AG09319 (cell line): ENCODE results near the gene STX3.

Source experiments
- DNase-seq: peaks from one replicate; pipeline ENCODE4 v3.0.0-alpha.2; 2010; ENCODE audit warnings: low read depth; ENCODE audit errors: extremely low read depth
- CTCF ChIP-seq: IDR thresholded peaks from 2 replicates; pipeline ENCODE4 v1.5.1; 2011; ENCODE audit warnings: low read depth, mild to moderate bottlenecking, inconsistent platforms, low read length, moderate library complexity

The STX3 gene

DNA sequence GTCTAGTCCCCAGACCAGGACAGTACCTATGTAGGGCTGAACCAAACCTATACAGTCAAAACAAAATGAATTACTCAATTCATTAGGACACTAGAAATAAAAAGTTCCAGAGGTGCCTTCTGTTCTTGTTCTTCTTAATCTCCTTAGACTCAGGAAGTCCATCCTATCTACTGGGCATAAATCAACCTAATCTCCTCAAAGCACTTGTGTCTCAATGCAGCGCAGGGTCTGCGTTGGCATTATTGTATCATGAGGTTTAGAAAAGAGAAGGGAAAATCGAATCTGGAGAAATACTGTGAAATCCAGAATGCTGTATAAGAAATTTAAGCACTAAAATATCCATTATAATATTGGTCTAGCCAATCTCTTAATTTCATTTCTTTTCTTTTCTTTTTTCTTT lies 39.1 kb upstream of the STX3 start:
- TF ChIP-seq CTCF, result no peak
- DNase-seq, result no peak

- DNase-seq, result no peak
- no peak for TF ChIP-seq CTCF
Observed at GRCh38 chr11:59719556-59719955, 35.6 kb upstream of the STX3 start.

DNA sequence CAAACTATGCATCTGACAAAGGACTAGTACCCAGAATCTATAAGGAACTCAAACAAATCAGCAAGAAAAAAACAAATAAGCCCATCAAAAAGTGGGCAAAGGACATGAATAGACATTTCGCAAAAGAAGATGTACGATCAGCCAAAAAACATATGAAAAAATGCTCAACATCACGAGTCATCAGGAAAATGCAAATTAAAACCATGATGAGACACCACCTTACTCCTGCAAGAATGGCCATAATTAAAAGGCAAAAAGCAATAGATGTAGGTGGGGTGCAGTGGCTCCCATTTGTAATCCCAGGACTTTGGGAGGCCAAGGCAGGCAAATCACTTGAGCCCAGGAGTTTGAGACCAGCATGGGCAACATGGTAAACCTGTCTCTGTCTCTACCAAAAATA lies 31.1 kb upstream of the STX3 start:
- no peak for TF ChIP-seq CTCF
- DNase-seq, result no peak

- TF ChIP-seq CTCF, result no peak
- DNase-seq, result no peak
Observed at GRCh38 chr11:59727426-59727825, 27.8 kb upstream of the STX3 start.

- no peak for DNase-seq
- TF ChIP-seq CTCF, result no peak
Observed at GRCh38 chr11:59728154-59728553, 27.0 kb upstream of the STX3 start.

DNA sequence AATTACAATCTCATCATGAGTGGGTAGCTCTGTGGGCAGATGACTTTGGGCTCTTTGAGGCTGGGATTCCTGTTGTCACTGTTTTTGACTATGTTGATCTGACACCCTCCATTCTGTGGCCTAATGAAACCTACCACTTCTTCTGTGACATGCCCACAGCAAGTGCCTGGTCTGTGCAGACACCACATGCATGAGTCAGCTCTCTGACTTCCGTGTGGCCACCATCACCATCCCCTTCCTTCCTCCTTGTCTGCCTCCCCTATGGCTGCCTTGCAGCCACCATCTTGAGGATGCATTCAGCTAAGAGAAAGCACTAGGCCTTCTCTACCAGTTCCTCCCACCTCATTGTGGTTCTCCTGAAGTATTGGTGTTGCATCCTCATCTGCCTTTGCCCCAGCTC lies 26.3 kb upstream of the STX3 start:
- TF ChIP-seq CTCF, result no peak
- no peak for DNase-seq

DNA sequence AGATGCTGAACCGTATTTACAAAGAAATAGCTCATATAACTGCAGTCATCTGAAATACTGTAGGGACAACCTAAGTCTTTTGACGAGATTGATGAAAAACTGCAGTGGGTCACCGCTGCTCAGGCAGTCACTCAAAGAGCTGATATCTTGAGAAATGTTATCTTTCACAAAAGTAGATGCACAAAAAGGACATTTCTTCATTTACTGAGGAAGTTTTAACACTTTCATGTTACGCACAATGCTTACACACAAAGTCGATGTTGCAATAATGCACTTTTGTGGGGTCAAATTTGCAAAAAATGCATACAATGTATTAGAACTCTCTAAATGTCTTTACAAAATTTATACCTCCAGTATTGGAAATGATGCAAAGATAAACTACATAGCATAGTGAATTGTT lies 25.3 kb upstream of the STX3 start:
- DNase-seq, result no peak
- no peak for TF ChIP-seq CTCF
